Esophagus muscularis mucosa (tissue), 4 donors: ENCODE data around the gene UBE2G2. TPM values are rescaled to one million over a fixed set of nuclear protein-coding genes. Genes with fewer than 3 reads are reported as not detected.

Experiments used
- DNase-seq: peaks from one replicate; pipeline ENCODE4 v3.0.0-alpha.2; 2017; ENCODE audit errors: extremely low spot score
- H3K27ac ChIP-seq, 4 donors: fragments of 200-600 bp; sonication (generic); replicated peaks in 1 of 4; 1 replicate in 3 of 4; 2 replicates in 1 of 4; pipeline ENCODE4 v1.5.1; 2016 to 2019; ENCODE audit warnings: mild to moderate bottlenecking in 1 of 4
- H3K27me3 ChIP-seq, 4 donors: fragments of 200-600 bp; sonication (generic); one replicate each; pipeline versions ENCODE4 v1.5.1 to v1.6.0; 2016 to 2019
- H3K36me3 ChIP-seq, 4 donors: fragments of 200-600 bp; sonication (generic); one replicate each; pipeline ENCODE4 v1.5.1; 2016 to 2019
- H3K4me1 ChIP-seq, 4 donors: fragments of 200-600 bp; sonication (generic); one replicate each; pipeline ENCODE4 v1.5.1; 2016 to 2019
- H3K4me3 ChIP-seq, 4 donors: fragments of 200-600 bp; sonication (generic); 1 replicate in 2 of 4; 2 replicates in 2 of 4; pipeline ENCODE4 v1.5.1; 2016 to 2019; ENCODE audit warnings: mild to moderate bottlenecking in 4 of 4, moderate library complexity in 1 of 4
- H3K9me3 ChIP-seq, 4 donors: fragments of 200-600 bp; sonication (generic); 1 replicate in 3 of 4; 2 replicates in 1 of 4; pipeline ENCODE4 v1.5.1; 2016 to 2019
- CTCF ChIP-seq, 3 experiments: fragments of 200-600 bp in 2 of 3; fragments of 450-650 bp in 1 of 3; sonication (generic) in 2 of 3; IDR thresholded peaks; one replicate each; pipeline ENCODE4 v1.5.1; 2017 to 2019; ENCODE audit warnings: antibody characterized with exemption in 3 of 3, mild to moderate bottlenecking in 2 of 3, moderate library complexity in 1 of 3
- EP300 ChIP-seq: sonication (generic); formaldehyde crosslinking; IDR thresholded peaks from one replicate; pipeline ENCODE4 v1.6.1; 2017; ENCODE audit warnings: antibody characterized with exemption
- POLR2A ChIP-seq: fragments of 450-650 bp; IDR thresholded peaks from one replicate; pipeline ENCODE4 v1.6.1; 2017; ENCODE audit warnings: antibody characterized with exemption, moderate library complexity, mild to moderate bottlenecking, low read depth
- POLR2AphosphoS5 ChIP-seq, 2 donors: sonication (generic); formaldehyde crosslinking; IDR thresholded peaks; one replicate each; pipeline ENCODE4 v1.6.1; 2017; ENCODE audit warnings: antibody characterized with exemption in 2 of 2
- WGBS: methylation state at CpG from one replicate; pipeline ENCODE4 v1.1.5; 2018; 5-methylcytosine and 5-hydroxymethylcytosine counted together
- intact Hi-C: fragments of 100-400 bp; cut with DNase I; formaldehyde crosslinking; loops from one replicate; pipeline ENCODE4 v1.15.1; 2023
- total RNA-seq, 4 donors: library from RNA; depleted of rRNA; stranded (reverse); fragments of >200 nt; gene quantifications; one replicate each; pipeline versions ENCODE4 v1.1.0 to v1.2.1, GENCODE V29; 2016

The UBE2G2 gene
- total RNA-seq, 4 donors from 2014 or later, result 74.4 to 174 (median 81.7) TPM

- intact Hi-C loops, result no loop called here
- WGBS, result 28% methylated on average over 3 of the region's 3 CpGs
These were observed 34.7 kb upstream of the UBE2G2 start for GRCh38 chr21:44836349-44836665.

DNA sequence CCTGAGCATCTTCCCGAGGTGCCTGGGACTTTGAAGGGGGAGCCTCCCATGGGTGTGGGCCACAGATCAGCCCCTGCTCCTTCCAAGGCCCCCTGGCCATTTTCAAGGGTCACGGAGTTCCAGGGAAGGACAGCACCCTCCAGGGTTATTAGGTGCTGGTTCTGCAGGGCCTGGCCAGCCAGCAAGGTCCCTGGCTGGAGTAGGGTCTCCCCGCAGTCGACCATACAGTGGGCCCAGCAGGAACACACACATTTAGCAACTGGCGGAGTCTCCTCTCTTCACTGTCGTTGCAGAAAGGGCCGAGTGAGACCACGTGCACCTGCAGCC, 34.0 kb upstream of the UBE2G2 start:
- H3K4me3 ChIP-seq, result no peak overlapping the region
- H3K36me3 ChIP-seq, result no peaks in the 10 kb centered on the region
- peaks cover 5 to 10% (median 9%) of the 10 kb centered on the region in 4 donors for H3K4me1 ChIP-seq
- 63% methylated on average over 4 of the region's 8 CpGs for WGBS
- DNase-seq, result no peak
- no peak for TF ChIP-seq EP300
- no peak for TF ChIP-seq CTCF (IDR thresholded peaks at IDR 0.05)
- TF ChIP-seq POLR2AphosphoS5 (IDR thresholded peaks at IDR 0.05), result no peak
- no peak for TF ChIP-seq POLR2A
- no peaks in the 10 kb centered on the region for H3K9me3 ChIP-seq
- no peaks in the 10 kb centered on the region for H3K27me3 ChIP-seq
- intact Hi-C loops, result no loop called here
- no peak overlapping the region for H3K27ac ChIP-seq

More at GRCh38 chr21:44836349-44836665, 34.7 kb upstream of the UBE2G2 start:
- TF ChIP-seq POLR2AphosphoS5 (IDR thresholded peaks at IDR 0.05) (no peak), CTCF (IDR thresholded peaks at IDR 0.05) (no peak), EP300 (no peak), POLR2A (no peak)
- Histone ChIP-seq H3K27me3 (peaks cover 0 to 3% (median 0%) of the 10 kb centered on the region in 4 donors), H3K36me3 (no peaks in the 10 kb centered on the region), H3K27ac (no peak overlapping the region), H3K4me1 (peaks cover 5 to 10% (median 9%) of the 10 kb centered on the region in 4 donors), H3K9me3 (no peaks in the 10 kb centered on the region), H3K4me3 (no peak overlapping the region)
- no peak for DNase-seq

GRCh38 chr21:44834951-44835646, 33.5 kb upstream of the UBE2G2 start:
- Histone ChIP-seq H3K36me3 (no peaks in the 10 kb centered on the region), H3K4me3 (no peak overlapping the region), H3K27ac (no peak overlapping the region), H3K27me3 (no peaks in the 10 kb centered on the region), H3K9me3 (no peaks in the 10 kb centered on the region), H3K4me1 (peaks cover 5 to 10% (median 9%) of the 10 kb centered on the region in 4 donors)
- 91% methylated on average over 25 of the region's 29 CpGs for WGBS
- TF ChIP-seq EP300, result no peak
- TF ChIP-seq POLR2AphosphoS5 (IDR thresholded peaks at IDR 0.05), result no peak
- TF ChIP-seq CTCF (IDR thresholded peaks at IDR 0.05), result no peak
- DNase-seq, result no peak
- intact Hi-C loops, result no loop called here

GRCh38 chr21:44834231-44834950, 32.8 kb upstream of the UBE2G2 start:
- WGBS, result 86% methylated on average over 20 of the region's 26 CpGs
- intact Hi-C loops, result no loop called here
- H3K4me3 ChIP-seq, result no peak overlapping the region
- no peaks in the 10 kb centered on the region for H3K36me3 ChIP-seq
- peaks cover 0 to 3% (median under 1%) of the 10 kb centered on the region in 4 donors for H3K9me3 ChIP-seq
- TF ChIP-seq POLR2AphosphoS5 (IDR thresholded peaks at IDR 0.05), result no peak
- TF ChIP-seq CTCF (IDR thresholded peaks at IDR 0.05), result no peak
- TF ChIP-seq EP300, result no peak
- no peak for TF ChIP-seq POLR2A
- no peaks in the 10 kb centered on the region for H3K27me3 ChIP-seq
- peaks cover 5 to 10% (median 9%) of the 10 kb centered on the region in 4 donors for H3K4me1 ChIP-seq
- no peak overlapping the region for H3K27ac ChIP-seq
- DNase-seq, result no peak
